PFSK-1 (cell line): Measurements from ENCODE around the gene TEKT5.

Experiments used
- FOXP2 ChIP-seq: optimal IDR thresholded peaks from 2 replicates; pipeline ENCODE3; 2011; ENCODE audit warnings: borderline replicate concordance, control low read depth, inconsistent platforms; ENCODE audit not compliant: insufficient read depth; ENCODE audit errors: extremely low read length, extremely low read depth
- POLR2AphosphoS5 ChIP-seq: IDR thresholded peaks from 2 replicates; pipeline ENCODE4 v1.6.1; 2012; ENCODE audit warnings: low read depth, mild to moderate bottlenecking, control low read depth, low read length, moderate library complexity
- SIN3A ChIP-seq: IDR thresholded peaks from 2 replicates; pipeline ENCODE4 v1.6.1; 2012; ENCODE audit warnings: mild to moderate bottlenecking, low read length, moderate library complexity, borderline replicate concordance; ENCODE audit not compliant: insufficient read depth
- TAF1 ChIP-seq: IDR thresholded peaks from 2 replicates; pipeline ENCODE4 v1.6.1; 2012; ENCODE audit warnings: low read length, control low read depth, borderline replicate concordance; ENCODE audit not compliant: insufficient read depth
- TF ChIP-seq, protein P1 (sequence below), 2 experiments: IDR thresholded peaks; 2 replicates each; pipeline versions ENCODE4 v1.6.1 to v1.8.0; 2011 to 2012; ENCODE audit warnings: low read depth in 2 of 2, low read length in 2 of 2, control low read depth in 1 of 2, inconsistent platforms in 1 of 2, mild to moderate bottlenecking in 1 of 2, moderate library complexity in 1 of 2; ENCODE audit not compliant: insufficient read depth in 1 of 2

Gene TEKT5

GRCh38 chr16:10685709-10686108 lies 9.0 kb downstream of the TEKT5 start:
- TF ChIP-seq FOXP2, result no peak
- TF ChIP-seq POLR2AphosphoS5, result no peak
- TF ChIP-seq TAF1, result no peak
- TF ChIP-seq, protein P1, sequence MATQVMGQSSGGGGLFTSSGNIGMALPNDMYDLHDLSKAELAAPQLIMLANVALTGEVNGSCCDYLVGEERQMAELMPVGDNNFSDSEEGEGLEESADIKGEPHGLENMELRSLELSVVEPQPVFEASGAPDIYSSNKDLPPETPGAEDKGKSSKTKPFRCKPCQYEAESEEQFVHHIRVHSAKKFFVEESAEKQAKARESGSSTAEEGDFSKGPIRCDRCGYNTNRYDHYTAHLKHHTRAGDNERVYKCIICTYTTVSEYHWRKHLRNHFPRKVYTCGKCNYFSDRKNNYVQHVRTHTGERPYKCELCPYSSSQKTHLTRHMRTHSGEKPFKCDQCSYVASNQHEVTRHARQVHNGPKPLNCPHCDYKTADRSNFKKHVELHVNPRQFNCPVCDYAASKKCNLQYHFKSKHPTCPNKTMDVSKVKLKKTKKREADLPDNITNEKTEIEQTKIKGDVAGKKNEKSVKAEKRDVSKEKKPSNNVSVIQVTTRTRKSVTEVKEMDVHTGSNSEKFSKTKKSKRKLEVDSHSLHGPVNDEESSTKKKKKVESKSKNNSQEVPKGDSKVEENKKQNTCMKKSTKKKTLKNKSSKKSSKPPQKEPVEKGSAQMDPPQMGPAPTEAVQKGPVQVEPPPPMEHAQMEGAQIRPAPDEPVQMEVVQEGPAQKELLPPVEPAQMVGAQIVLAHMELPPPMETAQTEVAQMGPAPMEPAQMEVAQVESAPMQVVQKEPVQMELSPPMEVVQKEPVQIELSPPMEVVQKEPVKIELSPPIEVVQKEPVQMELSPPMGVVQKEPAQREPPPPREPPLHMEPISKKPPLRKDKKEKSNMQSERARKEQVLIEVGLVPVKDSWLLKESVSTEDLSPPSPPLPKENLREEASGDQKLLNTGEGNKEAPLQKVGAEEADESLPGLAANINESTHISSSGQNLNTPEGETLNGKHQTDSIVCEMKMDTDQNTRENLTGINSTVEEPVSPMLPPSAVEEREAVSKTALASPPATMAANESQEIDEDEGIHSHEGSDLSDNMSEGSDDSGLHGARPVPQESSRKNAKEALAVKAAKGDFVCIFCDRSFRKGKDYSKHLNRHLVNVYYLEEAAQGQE (IDR thresholded peaks at IDR 0.05; ENCODE audit: insufficient read depth in 1 of 2, low read depth in 2 of 2, low read length in 2 of 2), result no peak
- TF ChIP-seq SIN3A, result no peak

GRCh38 chr16:10684511-10685151 lies 10.1 kb downstream of the TEKT5 start:
- TF ChIP-seq SIN3A (no peak), FOXP2 (no peak)

- TF ChIP-seq POLR2AphosphoS5 (no peak), TAF1 (no peak), SIN3A (no peak), FOXP2 (no peak)
- TF ChIP-seq, protein P1 (IDR thresholded peaks at IDR 0.05; ENCODE audit: insufficient read depth in 1 of 2, low read depth in 2 of 2, low read length in 2 of 2), result no peak
Measured at GRCh38 chr16:10683170-10683569, 11.6 kb downstream of the TEKT5 start.

GRCh38 chr16:10682604-10683003 lies 12.1 kb downstream of the TEKT5 start:
- TF ChIP-seq FOXP2 (no peak), POLR2AphosphoS5 (no peak), TAF1 (no peak), SIN3A (no peak)
- TF ChIP-seq, protein P1 (IDR thresholded peaks at IDR 0.05; ENCODE audit: insufficient read depth in 1 of 2, low read depth in 2 of 2, low read length in 2 of 2), result no peak

DNA sequence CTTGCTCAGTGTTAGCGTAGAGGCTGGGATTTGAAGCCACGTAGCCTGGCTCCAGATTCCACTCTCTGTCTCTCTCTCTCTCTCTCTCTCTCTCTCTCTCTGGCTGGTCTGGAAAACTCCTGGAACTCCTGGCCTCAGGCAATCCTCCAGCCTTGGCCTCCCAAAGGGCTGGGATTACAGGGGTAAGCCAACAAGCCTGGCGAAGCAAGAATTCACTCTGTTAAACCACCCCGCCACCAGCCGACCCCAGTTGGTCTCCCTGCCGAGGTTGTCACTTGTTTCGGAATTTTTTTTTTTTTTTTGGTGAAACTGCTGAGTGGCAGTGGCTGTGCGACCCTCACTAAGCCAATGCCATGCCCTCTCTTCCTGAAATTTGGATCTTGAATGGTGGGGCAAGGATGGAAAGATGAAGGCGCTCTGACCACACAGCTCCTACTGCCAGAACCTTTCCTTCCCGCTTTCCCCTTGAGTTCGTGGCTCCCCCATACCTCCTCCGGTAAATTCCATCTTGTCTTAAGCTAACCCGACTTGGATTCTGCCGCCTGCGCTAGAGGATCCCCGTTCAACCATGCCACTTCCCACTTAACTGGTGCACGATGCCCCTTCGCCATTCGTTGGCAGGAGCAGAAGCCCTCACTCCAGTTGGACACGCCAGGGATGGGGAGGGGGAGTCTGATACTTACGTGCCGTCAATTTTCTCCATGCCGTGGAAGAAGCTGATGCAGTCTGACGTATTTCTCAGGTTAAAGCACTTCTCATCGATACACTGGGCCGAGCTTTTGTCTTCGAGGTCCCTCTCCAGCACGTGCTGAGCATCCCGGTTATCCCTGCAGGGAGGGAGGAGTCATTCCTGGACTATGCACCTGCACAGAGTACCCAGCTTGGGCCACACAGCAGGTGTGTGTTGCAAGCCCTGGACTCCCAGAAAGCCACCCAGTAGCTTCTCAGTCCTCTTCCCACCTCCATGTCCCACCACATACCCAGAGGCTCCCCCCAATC lies 13.1 kb downstream of the TEKT5 start:
- no peak for TF ChIP-seq SIN3A
- no peak for TF ChIP-seq TAF1
- TF ChIP-seq POLR2AphosphoS5, result no peak
- no peak for TF ChIP-seq FOXP2
- TF ChIP-seq, protein P1 (IDR thresholded peaks at IDR 0.05; ENCODE audit: insufficient read depth in 1 of 2, low read depth in 2 of 2, low read length in 2 of 2), result no peak
